Central memory CD8-positive, alpha-beta T cell (primary cell): ENCODE data around the gene RIOK2.

Experiments used
- ATAC-seq: fragments of 150-1000 bp; cut with Tn5 transposase; replicated peaks from 2 replicates; pipeline ENCODE4 v1.10.0; 2022; ENCODE audit warnings: mild to moderate bottlenecking, moderate FRiP score, moderate number of reproducible peaks; ENCODE audit not compliant: poor library complexity, severe bottlenecking; ENCODE audit errors: extremely low read depth
- DNase-seq, 2 donors: peaks; one replicate each; pipeline ENCODE4 v3.0.0; 2021; ENCODE audit warnings: low spot score in 2 of 2
- H3K27ac Mint-ChIP-seq: one replicate; pipeline ENCODE4 v1.8.0; 2022; ENCODE audit warnings: low read depth, mild to moderate bottlenecking, moderate library complexity, mixed read lengths
- H3K27me3 Mint-ChIP-seq: one replicate; pipeline ENCODE4 v1.8.0; 2022; ENCODE audit warnings: mixed read lengths
- H3K36me3 Mint-ChIP-seq: one replicate; pipeline ENCODE4 v1.8.0; 2022; ENCODE audit warnings: mild to moderate bottlenecking, moderate library complexity, mixed read lengths; ENCODE audit not compliant: insufficient read depth
- H3K4me1 Mint-ChIP-seq: one replicate; pipeline ENCODE4 v1.8.0; 2022; ENCODE audit warnings: mixed read lengths
- H3K4me3 Mint-ChIP-seq: one replicate; pipeline ENCODE4 v1.8.0; 2022; ENCODE audit warnings: mild to moderate bottlenecking, moderate library complexity, mixed read lengths
- H3K9me3 Mint-ChIP-seq: one replicate; pipeline ENCODE4 v1.8.0; 2022; ENCODE audit warnings: mixed read lengths

RIOK2 gene

DNA sequence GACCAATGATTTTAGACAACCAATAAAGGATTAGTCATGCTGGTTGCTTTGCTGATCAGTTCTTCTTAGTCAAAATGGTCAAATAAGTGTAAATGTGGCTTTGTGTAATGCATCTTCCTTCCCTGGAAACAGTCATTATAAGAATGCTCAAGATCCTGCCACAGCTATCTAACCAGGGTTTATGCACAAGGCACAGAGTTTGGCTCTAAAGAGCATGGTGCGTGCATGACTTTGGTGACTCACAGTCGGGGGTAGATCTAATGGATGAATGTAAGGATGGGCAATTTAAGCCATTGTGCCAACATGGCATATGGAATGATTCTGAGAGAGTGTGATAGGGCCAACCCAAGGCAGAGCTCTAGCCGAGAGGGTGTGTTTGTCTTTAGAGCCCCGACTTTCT is 47.2 kb downstream of the RIOK2 start:
- Mint-ChIP-seq H3K36me3 (no peaks in the 10 kb centered on the region), H3K9me3 (no peaks in the 10 kb centered on the region), H3K4me3 (no peak overlapping the region), H3K27me3 (peaks cover 27% of the 10 kb centered on the region), H3K4me1 (no peaks in the 10 kb centered on the region), H3K27ac (no peak overlapping the region)
- ATAC-seq (no peak), DNase-seq (no peak)

DNA sequence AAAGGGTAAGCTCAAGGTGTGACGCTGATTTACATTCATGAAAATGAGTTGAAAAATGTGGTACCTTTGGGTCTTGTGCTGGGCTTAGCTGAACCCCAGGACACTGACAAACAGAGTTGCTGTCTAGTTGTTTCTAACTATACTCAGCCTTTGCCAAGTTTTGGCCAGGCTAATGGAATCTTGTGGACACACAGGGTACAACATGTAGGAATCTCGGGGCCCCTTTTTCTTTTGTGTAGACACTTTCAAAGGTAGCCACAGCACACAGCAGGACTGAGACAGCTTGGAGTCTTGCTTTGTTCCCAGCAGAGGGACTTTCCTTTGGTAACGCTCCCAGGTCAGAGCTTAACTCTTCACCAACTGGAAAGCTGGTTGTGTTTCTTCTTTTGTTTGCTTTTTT is 48.4 kb downstream of the RIOK2 start:
- DNase-seq = no peak
- H3K36me3 Mint-ChIP-seq = no peaks in the 10 kb centered on the region
- no peaks in the 10 kb centered on the region for H3K9me3 Mint-ChIP-seq
- no peak overlapping the region for H3K4me3 Mint-ChIP-seq
- H3K4me1 Mint-ChIP-seq = no peaks in the 10 kb centered on the region
- no peak for ATAC-seq
- no peak overlapping the region for H3K27ac Mint-ChIP-seq
- peaks cover 15% of the 10 kb centered on the region for H3K27me3 Mint-ChIP-seq

DNA sequence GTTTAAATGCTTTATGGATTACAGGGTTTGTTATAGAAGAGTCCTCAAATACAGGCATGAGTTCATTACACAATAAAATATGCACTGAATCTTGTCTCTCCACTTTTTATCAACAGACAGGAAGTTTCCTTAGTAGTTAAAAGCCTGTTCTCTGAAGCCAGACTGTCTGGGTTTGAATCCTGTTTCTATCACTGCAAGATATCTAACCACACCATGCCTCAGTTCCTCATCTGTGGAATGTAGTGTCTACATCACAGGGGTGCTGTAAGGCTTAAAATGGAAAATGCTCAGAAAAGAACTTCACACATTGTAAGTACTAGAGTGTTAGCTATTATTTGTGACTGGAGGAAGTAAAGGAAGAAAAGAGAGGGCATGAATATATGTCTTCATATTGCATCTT is 49.9 kb downstream of the RIOK2 start:
- DNase-seq (no peak), ATAC-seq (no peak)
- H3K4me3 Mint-ChIP-seq = no peak overlapping the region
- peaks cover 9% of the 10 kb centered on the region for H3K27me3 Mint-ChIP-seq
- no peaks in the 10 kb centered on the region for H3K36me3 Mint-ChIP-seq
- H3K9me3 Mint-ChIP-seq = no peaks in the 10 kb centered on the region
- no peaks in the 10 kb centered on the region for H3K4me1 Mint-ChIP-seq
- no peak overlapping the region for H3K27ac Mint-ChIP-seq

DNA sequence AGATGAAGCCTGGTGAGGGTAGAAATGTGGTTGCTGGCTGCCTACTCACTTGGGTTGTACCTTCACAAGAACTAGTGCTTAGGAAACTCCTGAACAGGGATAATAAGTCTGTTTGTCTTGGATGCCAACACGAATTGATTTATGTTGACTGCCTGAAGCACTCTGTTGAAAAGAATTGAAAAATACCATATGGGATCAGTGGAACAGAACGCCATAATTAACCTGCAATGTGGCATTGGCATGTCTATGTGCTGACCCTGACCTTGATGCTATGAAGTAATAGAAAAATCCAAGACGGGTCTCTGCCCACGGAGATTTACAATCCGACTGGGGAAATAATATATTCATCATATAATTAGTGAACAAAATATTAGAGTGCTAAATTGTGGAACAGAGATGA is 51.1 kb downstream of the RIOK2 start:
- no peak overlapping the region for H3K4me3 Mint-ChIP-seq
- no peaks in the 10 kb centered on the region for H3K9me3 Mint-ChIP-seq

DNA sequence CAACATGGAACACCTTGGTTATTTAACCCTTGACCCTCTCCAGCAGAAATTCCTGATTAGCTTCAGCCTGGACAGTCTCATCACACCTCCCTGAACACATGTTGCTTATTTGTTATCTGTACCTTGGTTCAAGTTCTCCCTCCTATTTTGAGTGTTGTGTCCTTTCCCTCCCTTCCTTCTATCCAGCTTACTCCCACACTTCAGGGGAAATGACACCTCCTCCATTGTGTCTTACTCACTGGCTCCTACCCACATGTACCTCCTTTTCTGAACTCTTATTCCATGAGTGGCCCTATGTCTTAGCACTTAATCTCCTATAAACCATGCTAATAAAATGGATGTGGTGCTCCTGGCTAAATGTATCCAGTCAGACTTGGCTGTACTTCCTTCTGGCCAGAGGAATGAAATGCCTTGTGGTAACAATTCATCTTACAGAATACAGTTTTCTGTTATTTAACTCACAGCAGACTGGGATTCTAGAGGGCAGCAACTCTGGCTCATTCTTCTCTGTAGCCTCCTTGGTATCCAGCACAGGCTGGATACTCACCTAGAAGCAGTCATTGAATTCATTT is 51.8 kb downstream of the RIOK2 start:
- Mint-ChIP-seq H3K36me3 (no peaks in the 10 kb centered on the region), H3K4me1 (no peaks in the 10 kb centered on the region), H3K4me3 (no peak overlapping the region), H3K9me3 (no peaks in the 10 kb centered on the region), H3K27ac (no peak overlapping the region), H3K27me3 (peaks cover 12% of the 10 kb centered on the region)
- no peak for DNase-seq
- ATAC-seq = no peak

More for the DNA sequence above, 51.1 kb downstream of the RIOK2 start:
- DNase-seq (no peak), ATAC-seq (no peak)
- H3K4me1 Mint-ChIP-seq = no peaks in the 10 kb centered on the region
- peaks cover 12% of the 10 kb centered on the region for H3K27me3 Mint-ChIP-seq
- no peaks in the 10 kb centered on the region for H3K36me3 Mint-ChIP-seq
- H3K27ac Mint-ChIP-seq = no peak overlapping the region

DNA sequence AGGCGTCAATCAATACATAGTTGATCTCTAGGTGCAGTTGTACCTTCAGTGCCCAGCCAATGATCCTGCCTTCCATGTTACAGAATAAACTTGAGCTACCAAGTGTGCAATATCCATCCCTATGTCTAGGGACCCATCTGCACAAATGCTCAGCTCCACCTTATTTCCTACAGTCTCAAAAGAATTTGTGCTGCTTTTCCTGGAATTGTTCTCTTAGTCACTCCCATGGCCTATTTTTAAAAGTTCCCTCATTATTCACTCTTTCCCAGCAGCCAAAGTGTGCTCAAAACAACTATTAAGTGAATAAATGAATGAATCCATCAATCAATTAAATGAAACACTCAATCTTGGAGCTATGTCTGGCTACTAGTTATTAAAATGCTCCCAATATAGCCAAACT is 55.3 kb downstream of the RIOK2 start:
- no peaks in the 10 kb centered on the region for H3K36me3 Mint-ChIP-seq
- H3K27ac Mint-ChIP-seq = no peak overlapping the region
- H3K4me1 Mint-ChIP-seq = no peaks in the 10 kb centered on the region
- H3K9me3 Mint-ChIP-seq = no peaks in the 10 kb centered on the region
- H3K4me3 Mint-ChIP-seq = no peak overlapping the region
- DNase-seq = no peak
- H3K27me3 Mint-ChIP-seq = peaks cover 24% of the 10 kb centered on the region
- ATAC-seq = no peak

DNA sequence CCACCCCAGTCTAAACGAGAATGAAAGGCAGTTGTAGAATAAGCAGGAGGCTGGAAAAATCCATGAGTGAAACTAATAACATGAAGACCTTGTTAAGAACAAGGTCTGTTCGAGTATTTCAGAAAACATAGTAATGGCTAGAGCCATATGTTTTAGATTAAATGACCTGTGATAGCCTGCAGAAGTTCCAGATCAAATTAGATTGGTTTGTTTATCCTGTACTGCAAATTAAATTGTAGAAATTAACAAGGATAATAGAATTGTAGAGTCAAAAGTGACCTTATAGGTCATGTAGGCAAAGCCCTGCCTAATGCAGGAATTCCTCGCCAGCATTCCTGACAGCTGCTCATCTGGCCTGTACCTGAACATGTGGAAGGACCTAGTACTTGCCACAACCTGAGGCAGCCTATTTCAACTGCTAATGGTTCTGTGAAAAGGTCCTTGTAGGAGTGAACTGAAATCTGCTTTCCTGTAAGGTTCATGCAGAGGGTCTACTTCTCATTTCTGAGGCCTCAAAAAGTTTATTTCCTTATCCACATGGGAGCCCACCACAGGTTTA is 57.8 kb downstream of the RIOK2 start:
- H3K9me3 Mint-ChIP-seq = no peaks in the 10 kb centered on the region
- H3K4me1 Mint-ChIP-seq = no peaks in the 10 kb centered on the region
- H3K36me3 Mint-ChIP-seq = no peaks in the 10 kb centered on the region
- no peak for ATAC-seq
- DNase-seq = no peak
- peaks cover 27% of the 10 kb centered on the region for H3K27me3 Mint-ChIP-seq
- H3K4me3 Mint-ChIP-seq = no peak overlapping the region
- no peak overlapping the region for H3K27ac Mint-ChIP-seq

DNA sequence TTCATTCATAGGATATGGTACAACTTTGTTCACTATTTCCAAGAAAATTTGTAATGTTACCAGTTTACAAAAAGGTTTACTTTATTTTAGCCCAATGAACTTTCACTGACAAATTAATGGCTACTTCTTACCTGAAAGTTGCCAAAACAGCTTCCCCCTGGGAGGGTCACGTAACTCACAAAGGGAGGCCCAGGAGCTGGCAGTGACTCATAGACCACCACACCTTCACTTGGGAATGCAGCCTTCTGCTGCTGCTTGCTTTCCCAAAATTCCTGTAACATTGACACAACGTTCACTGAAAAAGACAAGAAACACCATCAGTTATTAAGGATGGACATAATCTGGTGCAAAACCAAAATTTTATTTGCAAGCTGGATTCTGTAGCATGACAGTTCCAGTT is 58.7 kb downstream of the RIOK2 start:
- Mint-ChIP-seq H3K4me1 (no peaks in the 10 kb centered on the region), H3K36me3 (no peaks in the 10 kb centered on the region), H3K4me3 (no peak overlapping the region), H3K27me3 (peaks cover 27% of the 10 kb centered on the region), H3K9me3 (no peaks in the 10 kb centered on the region), H3K27ac (no peak overlapping the region)
- DNase-seq (no peak), ATAC-seq (no peak)

DNA sequence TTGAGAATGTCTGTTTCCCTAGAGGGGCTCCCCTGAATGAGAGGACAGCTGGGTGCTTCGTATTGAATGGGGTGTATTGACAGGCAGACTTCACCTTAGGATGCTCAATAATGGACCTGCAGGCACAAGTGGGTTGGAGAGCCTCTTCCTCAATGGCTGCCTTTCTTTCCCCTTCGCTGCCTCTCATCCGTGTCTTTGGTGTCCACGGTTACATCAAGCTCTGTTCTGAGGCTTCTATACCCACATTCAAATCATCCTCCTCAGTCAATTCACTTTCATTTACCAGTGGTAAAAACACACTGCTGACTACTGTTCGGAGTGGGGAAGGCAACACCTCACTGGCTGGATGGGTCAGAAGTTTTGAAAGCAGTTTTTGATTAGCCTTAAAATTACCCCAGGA is 61.2 kb downstream of the RIOK2 start:
- H3K36me3 Mint-ChIP-seq = no peaks in the 10 kb centered on the region
- peaks cover 15% of the 10 kb centered on the region for H3K27me3 Mint-ChIP-seq
- no peaks in the 10 kb centered on the region for H3K4me1 Mint-ChIP-seq
- H3K4me3 Mint-ChIP-seq = no peak overlapping the region
- no peak overlapping the region for H3K27ac Mint-ChIP-seq
- ATAC-seq = no peak
- DNase-seq = no peak
- no peaks in the 10 kb centered on the region for H3K9me3 Mint-ChIP-seq

DNA sequence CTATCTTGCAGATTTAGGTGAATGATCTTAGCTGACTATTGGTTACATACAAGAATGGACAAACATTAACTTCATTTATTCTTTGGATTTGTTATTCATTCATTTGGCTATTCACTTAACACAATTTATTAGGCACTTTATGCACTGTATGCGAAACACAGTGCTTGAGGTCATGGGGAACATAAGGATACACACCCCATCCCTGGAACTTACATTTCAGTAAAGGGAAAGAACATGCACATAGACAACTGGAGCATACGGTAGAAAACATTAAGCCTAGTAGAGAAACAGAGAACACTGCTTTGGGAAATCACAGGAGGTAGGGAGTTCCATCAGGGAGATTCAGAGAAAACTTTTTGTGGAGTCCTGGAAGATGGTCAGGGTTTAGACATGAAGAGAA is 62.9 kb downstream of the RIOK2 start:
- ATAC-seq (no peak), DNase-seq (no peak)
- Mint-ChIP-seq H3K27me3 (peaks cover 15% of the 10 kb centered on the region), H3K36me3 (no peaks in the 10 kb centered on the region), H3K4me1 (no peaks in the 10 kb centered on the region), H3K9me3 (no peaks in the 10 kb centered on the region), H3K27ac (no peak overlapping the region), H3K4me3 (no peak overlapping the region)

DNA sequence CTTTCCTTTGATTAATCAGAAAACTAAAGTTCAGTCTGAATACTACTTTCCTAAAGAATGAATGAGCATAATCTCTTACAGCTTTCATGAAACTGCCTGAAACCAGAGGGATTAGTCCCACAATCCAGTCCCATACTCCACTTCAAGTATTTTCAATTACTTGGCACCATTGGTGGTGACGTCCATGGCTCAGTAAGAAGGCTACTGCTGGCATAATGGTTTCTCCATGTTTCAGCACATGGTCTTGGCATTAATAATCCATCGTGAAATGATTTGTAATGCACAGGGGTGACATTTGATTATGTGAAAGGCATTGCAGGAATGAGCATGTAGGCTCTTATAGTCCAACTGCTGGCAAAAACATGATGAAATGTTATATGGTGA is 64.0 kb downstream of the RIOK2 start:
- H3K4me3 Mint-ChIP-seq = no peak overlapping the region
- no peaks in the 10 kb centered on the region for H3K9me3 Mint-ChIP-seq
- peaks cover 15% of the 10 kb centered on the region for H3K27me3 Mint-ChIP-seq
- H3K27ac Mint-ChIP-seq = no peak overlapping the region
- DNase-seq (no peak), ATAC-seq (no peak)
- H3K4me1 Mint-ChIP-seq = no peaks in the 10 kb centered on the region
- no peaks in the 10 kb centered on the region for H3K36me3 Mint-ChIP-seq

DNA sequence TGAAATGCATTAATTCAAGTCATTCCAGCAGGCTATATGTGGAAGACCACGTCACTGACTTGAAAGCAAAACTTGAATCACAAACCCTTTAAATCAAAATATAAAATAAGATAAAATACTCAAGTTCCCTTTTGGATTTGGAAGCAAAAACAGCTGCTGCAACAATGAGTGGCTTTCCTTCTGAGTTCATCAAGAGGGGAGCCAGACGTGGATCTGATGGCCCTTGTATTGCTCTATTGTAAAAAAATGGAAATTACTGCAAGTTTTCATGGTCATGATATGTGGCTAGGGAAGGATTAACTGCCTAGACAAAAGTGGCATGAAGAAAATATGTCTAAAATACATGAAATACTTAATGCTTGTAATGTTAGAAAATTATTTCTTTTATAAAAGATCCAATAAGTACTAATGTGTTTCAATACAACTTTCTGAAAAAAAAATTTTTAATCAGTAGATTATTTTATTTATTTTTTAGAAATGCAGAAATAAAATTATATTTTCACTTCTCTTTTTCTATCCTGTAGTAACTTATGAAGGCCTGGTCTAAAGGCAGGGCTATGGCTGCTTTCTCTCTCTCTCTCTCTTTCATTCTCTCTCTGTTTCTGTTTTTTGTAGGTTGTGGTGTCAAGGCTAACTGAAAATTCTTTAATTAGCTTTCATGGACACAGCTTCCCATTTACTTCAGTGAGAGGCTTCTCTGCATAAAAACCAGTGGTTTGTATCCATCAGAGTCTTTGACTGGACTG is 64.6 kb downstream of the RIOK2 start:
- H3K4me1 Mint-ChIP-seq = no peaks in the 10 kb centered on the region
- no peaks in the 10 kb centered on the region for H3K9me3 Mint-ChIP-seq
- H3K4me3 Mint-ChIP-seq = no peak overlapping the region
- ATAC-seq = no peak
- peaks cover 10% of the 10 kb centered on the region for H3K27me3 Mint-ChIP-seq
- H3K36me3 Mint-ChIP-seq = no peaks in the 10 kb centered on the region
- H3K27ac Mint-ChIP-seq = no peak overlapping the region
- DNase-seq = no peak

DNA sequence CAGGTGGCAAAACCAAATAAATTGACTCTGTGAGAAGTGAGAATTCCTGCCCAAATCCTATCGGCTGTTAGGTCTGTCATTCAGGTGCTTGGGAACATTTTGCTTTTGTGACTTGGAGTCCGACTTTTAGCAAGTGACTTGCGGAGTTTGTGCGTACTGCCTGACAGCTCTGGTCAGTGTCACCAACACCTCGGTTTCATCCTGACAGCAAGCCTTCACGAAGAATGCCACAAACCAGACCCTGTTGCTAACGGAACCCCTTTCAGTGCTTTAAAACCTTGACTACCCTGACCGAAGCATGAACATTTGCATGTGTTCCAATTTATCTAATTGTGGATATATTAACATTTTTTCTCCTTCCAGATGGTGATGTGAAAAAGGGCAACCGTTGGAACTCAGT is 67.1 kb downstream of the RIOK2 start:
- no peaks in the 10 kb centered on the region for H3K36me3 Mint-ChIP-seq
- H3K4me3 Mint-ChIP-seq = no peak overlapping the region
- ATAC-seq (no peak), DNase-seq (no peak)
- no peak overlapping the region for H3K27ac Mint-ChIP-seq
- no peaks in the 10 kb centered on the region for H3K27me3 Mint-ChIP-seq
- no peaks in the 10 kb centered on the region for H3K9me3 Mint-ChIP-seq
- no peaks in the 10 kb centered on the region for H3K4me1 Mint-ChIP-seq
